Epithelial cell of esophagus (primary cell): Measurements from ENCODE around the gene ANXA8.
"Not testable (repeated sequence)": the region's sequence is repeated elsewhere in the genome, so short reads cannot be mapped to it uniquely, and the experiment has no call there.

Experiments used
- DNase-seq: peaks from one replicate; pipeline ENCODE4 v3.0.0; 2010; ENCODE audit warnings: low read depth
- H3K4me3 ChIP-seq: 2 replicates; pipeline ENCODE4 v1.5.1; 2011; ENCODE audit warnings: mild to moderate bottlenecking, low read length, control low read depth
- CTCF ChIP-seq: IDR thresholded peaks from 2 replicates; pipeline ENCODE4 v1.5.1; 2011; ENCODE audit warnings: low read depth, mild to moderate bottlenecking, low read length, control low read depth, inconsistent platforms; ENCODE audit not compliant: insufficient read depth; ENCODE audit errors: missing control alignments

Gene ANXA8

GRCh38 chr10:47456079-47456785 lies 27.7 kb downstream of the ANXA8 start:
- no peak overlapping the region for H3K4me3 ChIP-seq
- no peak for TF ChIP-seq CTCF

GRCh38 chr10:47455350-47456078 lies 28.4 kb downstream of the ANXA8 start:
- DNase-seq, H3K4me3 ChIP-seq: not testable (repeated sequence)

More at GRCh38 chr10:47456079-47456785, 27.7 kb downstream of the ANXA8 start:
- DNase-seq, result no peak

GRCh38 chr10:47454780-47455058 lies 29.2 kb downstream of the ANXA8 start:
- no peak for TF ChIP-seq CTCF
- no peak for DNase-seq

GRCh38 chr10:47454008-47454779 lies 29.7 kb downstream of the ANXA8 start:
- no peak for DNase-seq
- TF ChIP-seq CTCF, result no peak
- H3K4me3 ChIP-seq, result no peak overlapping the region

More at GRCh38 chr10:47454780-47455058, 29.2 kb downstream of the ANXA8 start:
- no peak overlapping the region for H3K4me3 ChIP-seq

GRCh38 chr10:47453141-47454007 lies 30.5 kb downstream of the ANXA8 start:
- no peak for TF ChIP-seq CTCF
- H3K4me3 ChIP-seq, result no peak overlapping the region
- no peak for DNase-seq

GRCh38 chr10:47452495-47453140 lies 31.3 kb downstream of the ANXA8 start:
- H3K4me3 ChIP-seq, result no peak overlapping the region
- no peak for DNase-seq
- no peak for TF ChIP-seq CTCF
